Thyroid gland (tissue), 4 donors: ENCODE measurements around the gene INTS7.

Source experiments
- POLR2A ChIP-seq, 2 donors: fragments of 450-650 bp; IDR thresholded peaks; one replicate each; pipeline ENCODE4 v1.6.1; 2017; ENCODE audit warnings: antibody characterized with exemption in 2 of 2, mild to moderate bottlenecking in 2 of 2, moderate library complexity in 1 of 2
- TF ChIP-seq, protein P1 (sequence below), 6 experiments: fragments of 200-600 bp in 3 of 6; fragments of 450-650 bp in 3 of 6; sonication (generic) in 3 of 6; IDR thresholded peaks; one replicate each; pipeline ENCODE4 v1.5.1; 2016 to 2019; ENCODE audit warnings: antibody characterized with exemption in 6 of 6, mild to moderate bottlenecking in 2 of 6, inconsistent platforms in 1 of 6, moderate library complexity in 1 of 6

- TF ChIP-seq POLR2A (IDR thresholded peaks at IDR 0.05), result no peak
- TF ChIP-seq, protein P1, sequence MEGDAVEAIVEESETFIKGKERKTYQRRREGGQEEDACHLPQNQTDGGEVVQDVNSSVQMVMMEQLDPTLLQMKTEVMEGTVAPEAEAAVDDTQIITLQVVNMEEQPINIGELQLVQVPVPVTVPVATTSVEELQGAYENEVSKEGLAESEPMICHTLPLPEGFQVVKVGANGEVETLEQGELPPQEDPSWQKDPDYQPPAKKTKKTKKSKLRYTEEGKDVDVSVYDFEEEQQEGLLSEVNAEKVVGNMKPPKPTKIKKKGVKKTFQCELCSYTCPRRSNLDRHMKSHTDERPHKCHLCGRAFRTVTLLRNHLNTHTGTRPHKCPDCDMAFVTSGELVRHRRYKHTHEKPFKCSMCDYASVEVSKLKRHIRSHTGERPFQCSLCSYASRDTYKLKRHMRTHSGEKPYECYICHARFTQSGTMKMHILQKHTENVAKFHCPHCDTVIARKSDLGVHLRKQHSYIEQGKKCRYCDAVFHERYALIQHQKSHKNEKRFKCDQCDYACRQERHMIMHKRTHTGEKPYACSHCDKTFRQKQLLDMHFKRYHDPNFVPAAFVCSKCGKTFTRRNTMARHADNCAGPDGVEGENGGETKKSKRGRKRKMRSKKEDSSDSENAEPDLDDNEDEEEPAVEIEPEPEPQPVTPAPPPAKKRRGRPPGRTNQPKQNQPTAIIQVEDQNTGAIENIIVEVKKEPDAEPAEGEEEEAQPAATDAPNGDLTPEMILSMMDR (IDR thresholded peaks at IDR 0.05), result no peak
Observed at GRCh38 chr1:211967704-211968103, 67.7 kb downstream of the INTS7 start.
